ENCODE data around the gene CCNL2.

DNA sequence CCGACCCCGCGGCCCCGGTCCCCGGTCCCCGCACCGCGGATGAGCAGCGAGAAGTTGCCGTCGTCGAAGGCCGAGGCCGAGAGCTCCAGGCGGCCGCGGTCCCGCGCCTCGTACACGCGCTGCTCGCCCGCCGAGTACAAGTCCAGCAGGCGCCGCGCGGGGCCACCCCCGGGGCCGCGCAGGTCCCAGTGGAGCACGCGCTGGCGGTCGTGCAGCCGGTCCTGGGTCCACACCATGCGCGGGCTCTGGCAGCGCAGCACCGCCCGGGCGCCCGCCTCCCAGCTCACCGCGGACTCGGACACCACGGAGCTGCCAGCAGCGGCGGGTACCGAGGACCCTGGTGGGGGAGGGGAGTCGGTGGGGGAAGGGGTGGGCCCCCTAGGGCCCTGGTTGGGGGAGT is 43.7 kb downstream of the CCNL2 start:
- TF ChIP-seq, protein P1, sequence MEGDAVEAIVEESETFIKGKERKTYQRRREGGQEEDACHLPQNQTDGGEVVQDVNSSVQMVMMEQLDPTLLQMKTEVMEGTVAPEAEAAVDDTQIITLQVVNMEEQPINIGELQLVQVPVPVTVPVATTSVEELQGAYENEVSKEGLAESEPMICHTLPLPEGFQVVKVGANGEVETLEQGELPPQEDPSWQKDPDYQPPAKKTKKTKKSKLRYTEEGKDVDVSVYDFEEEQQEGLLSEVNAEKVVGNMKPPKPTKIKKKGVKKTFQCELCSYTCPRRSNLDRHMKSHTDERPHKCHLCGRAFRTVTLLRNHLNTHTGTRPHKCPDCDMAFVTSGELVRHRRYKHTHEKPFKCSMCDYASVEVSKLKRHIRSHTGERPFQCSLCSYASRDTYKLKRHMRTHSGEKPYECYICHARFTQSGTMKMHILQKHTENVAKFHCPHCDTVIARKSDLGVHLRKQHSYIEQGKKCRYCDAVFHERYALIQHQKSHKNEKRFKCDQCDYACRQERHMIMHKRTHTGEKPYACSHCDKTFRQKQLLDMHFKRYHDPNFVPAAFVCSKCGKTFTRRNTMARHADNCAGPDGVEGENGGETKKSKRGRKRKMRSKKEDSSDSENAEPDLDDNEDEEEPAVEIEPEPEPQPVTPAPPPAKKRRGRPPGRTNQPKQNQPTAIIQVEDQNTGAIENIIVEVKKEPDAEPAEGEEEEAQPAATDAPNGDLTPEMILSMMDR (conservative IDR thresholded peaks at IDR 0.05; ENCODE audit: low read depth in 2 of 2) = no peak
- no peak for TF ChIP-seq CREB1 (CRISPR knock-in tag; IDR thresholded peaks at IDR 0.05; ENCODE audit: low read depth)
- TF ChIP-seq EZH2 (IDR thresholded peaks at IDR 0.05; ENCODE audit: low read depth, unreplicated experiment) = no peak
- TF ChIP-seq, protein P2, sequence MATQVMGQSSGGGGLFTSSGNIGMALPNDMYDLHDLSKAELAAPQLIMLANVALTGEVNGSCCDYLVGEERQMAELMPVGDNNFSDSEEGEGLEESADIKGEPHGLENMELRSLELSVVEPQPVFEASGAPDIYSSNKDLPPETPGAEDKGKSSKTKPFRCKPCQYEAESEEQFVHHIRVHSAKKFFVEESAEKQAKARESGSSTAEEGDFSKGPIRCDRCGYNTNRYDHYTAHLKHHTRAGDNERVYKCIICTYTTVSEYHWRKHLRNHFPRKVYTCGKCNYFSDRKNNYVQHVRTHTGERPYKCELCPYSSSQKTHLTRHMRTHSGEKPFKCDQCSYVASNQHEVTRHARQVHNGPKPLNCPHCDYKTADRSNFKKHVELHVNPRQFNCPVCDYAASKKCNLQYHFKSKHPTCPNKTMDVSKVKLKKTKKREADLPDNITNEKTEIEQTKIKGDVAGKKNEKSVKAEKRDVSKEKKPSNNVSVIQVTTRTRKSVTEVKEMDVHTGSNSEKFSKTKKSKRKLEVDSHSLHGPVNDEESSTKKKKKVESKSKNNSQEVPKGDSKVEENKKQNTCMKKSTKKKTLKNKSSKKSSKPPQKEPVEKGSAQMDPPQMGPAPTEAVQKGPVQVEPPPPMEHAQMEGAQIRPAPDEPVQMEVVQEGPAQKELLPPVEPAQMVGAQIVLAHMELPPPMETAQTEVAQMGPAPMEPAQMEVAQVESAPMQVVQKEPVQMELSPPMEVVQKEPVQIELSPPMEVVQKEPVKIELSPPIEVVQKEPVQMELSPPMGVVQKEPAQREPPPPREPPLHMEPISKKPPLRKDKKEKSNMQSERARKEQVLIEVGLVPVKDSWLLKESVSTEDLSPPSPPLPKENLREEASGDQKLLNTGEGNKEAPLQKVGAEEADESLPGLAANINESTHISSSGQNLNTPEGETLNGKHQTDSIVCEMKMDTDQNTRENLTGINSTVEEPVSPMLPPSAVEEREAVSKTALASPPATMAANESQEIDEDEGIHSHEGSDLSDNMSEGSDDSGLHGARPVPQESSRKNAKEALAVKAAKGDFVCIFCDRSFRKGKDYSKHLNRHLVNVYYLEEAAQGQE (IDR thresholded peaks at IDR 0.05; ENCODE audit: unreplicated experiment) = no peak
- no peak for TF ChIP-seq EZH2phosphoT487 (IDR thresholded peaks at IDR 0.05; ENCODE audit: unreplicated experiment)
- TF ChIP-seq JUNB (IDR thresholded peaks at IDR 0.05; ENCODE audit: unreplicated experiment) = no peak
- TF ChIP-seq POLR2AphosphoS5 (IDR thresholded peaks at IDR 0.05; ENCODE audit: low read depth) = no peak
- TF ChIP-seq ZNF331 (CRISPR knock-in tag; IDR thresholded peaks at IDR 0.05; ENCODE audit: low read depth) = no peak
- TF ChIP-seq, protein P3, sequence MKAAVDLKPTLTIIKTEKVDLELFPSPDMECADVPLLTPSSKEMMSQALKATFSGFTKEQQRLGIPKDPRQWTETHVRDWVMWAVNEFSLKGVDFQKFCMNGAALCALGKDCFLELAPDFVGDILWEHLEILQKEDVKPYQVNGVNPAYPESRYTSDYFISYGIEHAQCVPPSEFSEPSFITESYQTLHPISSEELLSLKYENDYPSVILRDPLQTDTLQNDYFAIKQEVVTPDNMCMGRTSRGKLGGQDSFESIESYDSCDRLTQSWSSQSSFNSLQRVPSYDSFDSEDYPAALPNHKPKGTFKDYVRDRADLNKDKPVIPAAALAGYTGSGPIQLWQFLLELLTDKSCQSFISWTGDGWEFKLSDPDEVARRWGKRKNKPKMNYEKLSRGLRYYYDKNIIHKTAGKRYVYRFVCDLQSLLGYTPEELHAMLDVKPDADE (IDR thresholded peaks at IDR 0.05) = no peak
- no peak for TF ChIP-seq ZNF114 (CRISPR knock-in tag; IDR thresholded peaks at IDR 0.05)
